NB4 (cell line): ENCODE data around the gene LRIG3.
"Not testable (repeated sequence)": the region's sequence is repeated elsewhere in the genome, so short reads cannot be mapped to it uniquely, and the experiment has no call there.

Experiments
- DNase-seq: peaks from one replicate; pipeline ENCODE4 v3.0.0; 2010; ENCODE audit warnings: low read depth
- H3K4me3 ChIP-seq: one replicate; pipeline ENCODE4 v1.5.1; 2011; ENCODE audit warnings: mild to moderate bottlenecking, low read depth, low read length, moderate library complexity
- MYC ChIP-seq: IDR thresholded peaks from 2 replicates; pipeline ENCODE4 v1.6.1; 2011; ENCODE audit warnings: low read depth, low read length
- POLR2A ChIP-seq: IDR thresholded peaks from 2 replicates; pipeline ENCODE4 v1.6.1; 2011; ENCODE audit warnings: mild to moderate bottlenecking; ENCODE audit not compliant: insufficient read length; ENCODE audit errors: extremely low read depth
- TF ChIP-seq, protein P1 (sequence below): IDR thresholded peaks from 2 replicates; pipeline ENCODE4 v1.6.1; 2011; ENCODE audit warnings: low read depth, low read length
- TF ChIP-seq, protein P2 (sequence below): IDR thresholded peaks from one replicate; pipeline ENCODE4 v1.5.1; 2012; ENCODE audit warnings: low read depth, low read length

The LRIG3 gene

DNA sequence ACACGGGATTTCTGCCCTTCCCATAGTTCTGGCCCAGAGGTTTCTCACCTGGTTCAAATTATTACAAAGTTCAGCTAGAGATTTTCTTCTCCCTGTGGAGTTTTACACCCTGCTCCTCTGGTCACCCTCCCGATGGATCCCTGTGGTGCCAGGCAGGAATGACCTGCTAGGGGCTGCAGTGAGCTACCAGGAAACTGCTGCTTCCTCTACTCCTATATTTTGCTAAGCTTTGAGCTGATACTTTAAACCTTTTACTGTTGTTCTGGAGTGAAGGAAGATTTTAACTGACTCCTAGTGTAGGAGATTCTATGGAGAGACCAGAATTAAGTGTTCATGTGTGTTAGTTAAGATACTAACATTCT, 30.4 kb upstream of the LRIG3 start:
- TF ChIP-seq, protein P1, sequence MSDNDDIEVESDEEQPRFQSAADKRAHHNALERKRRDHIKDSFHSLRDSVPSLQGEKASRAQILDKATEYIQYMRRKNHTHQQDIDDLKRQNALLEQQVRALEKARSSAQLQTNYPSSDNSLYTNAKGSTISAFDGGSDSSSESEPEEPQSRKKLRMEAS = no peak
- TF ChIP-seq, protein P2, sequence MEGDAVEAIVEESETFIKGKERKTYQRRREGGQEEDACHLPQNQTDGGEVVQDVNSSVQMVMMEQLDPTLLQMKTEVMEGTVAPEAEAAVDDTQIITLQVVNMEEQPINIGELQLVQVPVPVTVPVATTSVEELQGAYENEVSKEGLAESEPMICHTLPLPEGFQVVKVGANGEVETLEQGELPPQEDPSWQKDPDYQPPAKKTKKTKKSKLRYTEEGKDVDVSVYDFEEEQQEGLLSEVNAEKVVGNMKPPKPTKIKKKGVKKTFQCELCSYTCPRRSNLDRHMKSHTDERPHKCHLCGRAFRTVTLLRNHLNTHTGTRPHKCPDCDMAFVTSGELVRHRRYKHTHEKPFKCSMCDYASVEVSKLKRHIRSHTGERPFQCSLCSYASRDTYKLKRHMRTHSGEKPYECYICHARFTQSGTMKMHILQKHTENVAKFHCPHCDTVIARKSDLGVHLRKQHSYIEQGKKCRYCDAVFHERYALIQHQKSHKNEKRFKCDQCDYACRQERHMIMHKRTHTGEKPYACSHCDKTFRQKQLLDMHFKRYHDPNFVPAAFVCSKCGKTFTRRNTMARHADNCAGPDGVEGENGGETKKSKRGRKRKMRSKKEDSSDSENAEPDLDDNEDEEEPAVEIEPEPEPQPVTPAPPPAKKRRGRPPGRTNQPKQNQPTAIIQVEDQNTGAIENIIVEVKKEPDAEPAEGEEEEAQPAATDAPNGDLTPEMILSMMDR = no peak
- TF ChIP-seq MYC (no peak), POLR2A (no peak)
- no peak for DNase-seq
- no peak overlapping the region for H3K4me3 ChIP-seq

DNA sequence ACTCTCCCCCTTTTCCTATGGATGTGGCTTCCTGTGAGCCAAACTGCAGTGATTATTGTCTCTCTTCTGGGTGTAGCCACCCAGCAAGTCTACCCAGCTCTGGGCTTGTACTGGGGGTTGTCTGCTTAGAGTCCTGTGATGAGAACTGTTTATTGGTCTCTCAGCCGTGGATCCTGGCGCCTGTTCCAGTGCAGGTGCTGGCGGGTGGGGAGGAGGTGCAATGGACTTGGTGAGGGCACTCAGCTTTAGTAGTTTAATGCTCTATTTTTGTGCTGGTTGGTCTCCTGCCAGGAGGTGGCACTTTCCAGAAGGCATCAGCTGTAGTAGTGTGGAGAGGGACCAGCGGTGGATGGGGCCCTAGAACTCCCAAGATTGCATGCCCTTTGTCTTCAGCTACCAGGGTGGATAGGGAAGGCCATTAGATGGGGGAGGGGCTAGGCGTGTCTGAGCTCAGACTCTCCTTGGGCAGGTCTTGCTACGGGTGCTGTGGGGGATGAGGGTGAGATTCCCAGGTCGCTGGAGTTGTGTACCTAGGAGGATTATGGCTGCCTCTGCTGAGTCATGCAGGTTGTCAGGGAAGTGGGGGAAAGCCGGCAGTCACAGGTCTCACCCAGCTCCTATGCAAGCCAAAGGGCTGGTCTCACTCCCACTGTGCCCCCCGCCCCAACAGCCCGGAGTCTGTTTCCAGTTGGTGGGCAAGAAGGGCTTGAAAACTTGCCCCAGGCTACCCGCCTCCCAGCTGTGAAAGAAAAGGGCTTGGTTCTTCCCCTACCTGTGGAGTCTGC, 29.8 kb upstream of the LRIG3 start:
- not testable (repeated sequence) for DNase-seq

DNA sequence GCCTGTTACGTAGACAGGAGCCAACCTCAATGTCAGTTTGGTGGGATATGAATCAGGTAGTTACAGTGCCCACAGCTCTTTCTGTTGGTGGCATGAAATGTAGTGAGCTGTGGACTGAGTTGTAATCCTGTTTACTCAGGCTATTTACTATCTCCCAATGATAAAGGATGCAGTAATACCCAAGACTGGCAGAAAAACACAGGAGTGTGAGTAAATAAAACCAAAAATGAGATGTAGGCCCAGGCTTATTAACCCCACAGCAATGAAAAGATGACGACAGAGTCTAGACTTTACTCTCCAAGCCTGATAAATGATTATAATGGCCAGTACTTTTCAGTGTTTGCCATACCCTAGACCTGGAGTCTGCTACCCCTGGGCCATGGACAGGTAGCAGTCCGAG, 22.8 kb upstream of the LRIG3 start:
- TF ChIP-seq POLR2A (no peak), MYC (no peak)
- TF ChIP-seq, protein P2 = no peak
- TF ChIP-seq, protein P1 = no peak
- DNase-seq = no peak
- no peak overlapping the region for H3K4me3 ChIP-seq

More for the DNA sequence above, 29.8 kb upstream of the LRIG3 start:
- not testable (repeated sequence) for H3K4me3 ChIP-seq

DNA sequence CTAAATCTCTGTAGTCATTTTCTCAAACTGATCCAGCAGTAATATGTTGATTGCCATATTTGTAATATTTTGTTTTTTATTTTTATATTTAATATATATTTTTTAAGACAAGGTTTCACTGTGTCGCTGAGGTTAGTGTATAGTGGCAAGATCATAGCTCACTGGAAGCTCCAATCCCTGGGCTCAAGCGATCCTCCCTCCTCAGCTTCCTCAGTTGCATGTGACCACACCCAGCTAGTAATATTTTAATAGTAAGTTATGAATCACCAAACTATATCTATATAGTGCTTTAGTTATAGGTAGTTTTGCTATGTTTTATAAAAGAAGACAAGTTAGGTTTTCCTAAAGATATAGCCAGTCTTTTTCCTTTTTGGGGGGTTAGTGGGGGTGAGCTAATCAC, 22.0 kb upstream of the LRIG3 start:
- DNase-seq = no peak
- TF ChIP-seq MYC = no peak
- TF ChIP-seq, protein P1 = no peak
- H3K4me3 ChIP-seq = no peak overlapping the region

DNA sequence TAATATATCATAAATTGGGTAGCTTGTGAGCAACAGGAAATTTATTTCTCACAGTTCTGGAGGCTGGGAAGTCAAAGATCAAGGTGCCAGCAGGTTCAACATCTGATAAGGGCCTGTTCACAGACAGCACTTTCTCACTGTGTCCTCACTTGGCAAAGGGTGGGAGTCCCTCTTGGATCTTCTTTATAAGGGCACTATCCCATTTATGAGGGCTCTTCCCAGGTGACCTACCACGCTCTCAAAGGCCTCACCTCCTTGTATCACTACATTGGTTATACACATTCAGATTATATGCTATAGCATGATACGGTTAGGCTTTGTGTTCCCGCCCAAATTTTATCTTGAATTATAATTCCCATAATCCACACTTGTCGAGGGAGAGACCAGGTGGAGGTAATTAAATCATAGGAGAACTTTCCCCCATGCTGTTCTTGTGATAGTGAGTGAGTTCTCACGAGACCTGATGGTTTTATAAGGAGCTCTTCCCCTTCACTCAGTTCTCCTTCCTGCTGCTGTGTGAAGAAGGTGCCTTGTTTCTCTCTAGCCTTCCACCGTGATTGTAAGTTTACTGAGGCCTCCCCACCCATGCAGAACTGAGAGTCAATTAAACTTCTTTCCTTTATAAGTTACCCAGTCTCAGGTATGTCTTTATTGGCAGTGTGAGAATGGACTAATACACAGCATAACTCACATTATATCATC, 19.2 kb upstream of the LRIG3 start:
- H3K4me3 ChIP-seq = no peak overlapping the region
- no peak for DNase-seq
- TF ChIP-seq, protein P2 = no peak
- TF ChIP-seq MYC (no peak), POLR2A (no peak)
- TF ChIP-seq, protein P1 = no peak

DNA sequence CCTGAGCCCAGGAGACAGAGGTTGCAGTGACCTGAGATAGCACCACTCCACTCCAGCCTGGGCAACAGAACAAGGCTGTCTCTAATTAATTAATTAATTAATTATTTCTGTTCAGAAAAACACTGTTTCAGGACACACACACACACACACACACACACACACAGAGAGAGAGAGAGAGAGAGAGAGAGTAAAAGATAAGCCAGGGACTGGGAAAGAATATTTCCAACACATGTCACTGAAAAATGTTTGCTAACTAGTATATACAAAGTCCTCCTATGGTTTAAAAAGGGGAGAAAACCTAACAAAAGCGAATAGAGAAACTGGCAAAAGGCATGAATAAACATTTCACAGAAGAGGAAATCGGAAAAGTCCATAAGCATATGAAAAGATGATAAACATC, 18.1 kb upstream of the LRIG3 start:
- DNase-seq = no peak
- H3K4me3 ChIP-seq = no peak overlapping the region
- TF ChIP-seq, protein P1 = no peak
- TF ChIP-seq MYC (no peak), POLR2A (no peak)
- TF ChIP-seq, protein P2 = no peak

DNA sequence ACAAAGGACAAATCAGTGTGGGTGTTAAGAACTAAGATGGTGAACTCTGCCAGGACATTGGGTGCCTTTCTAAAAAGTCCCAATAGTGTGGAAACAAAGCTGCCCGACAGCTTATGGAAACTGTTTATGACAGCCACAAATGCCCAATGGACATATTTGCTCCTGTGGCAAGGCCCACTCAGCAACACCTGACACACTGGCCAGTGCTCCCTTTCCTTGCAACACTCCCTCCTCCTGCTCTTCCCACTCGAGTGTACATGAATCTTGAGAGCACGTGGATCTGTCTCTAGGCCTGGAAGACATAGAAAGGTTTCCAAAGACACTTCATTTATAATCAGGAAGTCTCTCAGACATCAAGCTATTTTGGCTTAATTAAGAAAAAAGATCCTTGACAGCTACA, 14.2 kb upstream of the LRIG3 start:
- DNase-seq = no peak
- no peak overlapping the region for H3K4me3 ChIP-seq
- TF ChIP-seq MYC (no peak), POLR2A (no peak)
- TF ChIP-seq, protein P1 = no peak
- TF ChIP-seq, protein P2 = no peak
